ENCODE data around the gene LIPK.
"Not testable (repeated sequence)": the region's sequence is repeated elsewhere in the genome, so short reads cannot be mapped to it uniquely, and the experiment has no call there.

LIPK gene

DNA sequence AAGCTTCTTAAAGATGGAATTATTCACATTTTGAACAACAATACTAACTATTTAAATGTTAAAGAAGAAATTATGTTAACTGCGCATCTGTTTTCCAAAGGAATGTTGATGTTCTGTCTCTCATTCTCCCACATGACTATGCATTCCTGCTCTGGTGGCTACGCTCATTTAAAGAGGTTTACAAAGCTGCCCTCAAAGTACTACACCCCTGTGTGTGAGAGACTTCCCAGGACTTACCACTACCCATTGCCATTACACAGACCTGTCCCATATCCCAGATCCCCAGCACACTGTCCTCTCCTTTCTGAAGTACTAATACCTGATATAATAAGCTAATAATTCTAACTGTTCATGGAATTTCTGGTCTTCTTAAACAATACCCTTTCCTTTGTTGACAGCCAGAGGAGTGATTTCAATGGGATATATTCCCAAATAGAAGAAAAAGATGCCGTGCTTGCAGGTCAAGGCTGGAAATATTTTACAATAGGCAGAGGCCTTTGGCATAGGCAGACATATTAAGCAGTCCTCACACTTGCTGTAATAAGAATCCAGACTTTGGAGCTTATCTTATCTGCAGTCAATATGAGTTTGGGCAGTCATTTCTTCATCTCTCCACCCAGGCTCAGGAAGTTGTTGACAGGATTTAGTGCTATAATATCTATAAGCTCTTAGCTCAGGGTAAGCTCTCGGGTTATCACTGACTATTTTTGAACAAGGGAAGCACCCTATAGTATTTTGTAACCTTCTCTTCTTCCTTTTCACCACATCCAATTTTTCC, 29.6 kb upstream of the LIPK start:
- Histone ChIP-seq H3K9me3 (ENCODE audit: control insufficient read depth, low read length) (no peaks in the 10 kb centered on the region), H3K36me3 (ENCODE audit: control insufficient read depth, insufficient read depth, low read length) (no peaks in the 10 kb centered on the region), H3K4me3 (ENCODE audit: extremely low read depth, insufficient read depth, low read length, poor library complexity, severe bottlenecking) (no peak overlapping the region), H3K27ac (ENCODE audit: low read depth, low read length, severe bottlenecking) (no peak overlapping the region), H3K4me1 (ENCODE audit: control insufficient read depth, insufficient read depth, low read length, poor library complexity, severe bottlenecking) (no peaks in the 10 kb centered on the region)
- 94 to 100% methylated on average over 1 to 3 of the region's 4 CpGs for WGBS, 2 experiments (ENCODE audit: insufficient coverage in 2 of 2)

DNA sequence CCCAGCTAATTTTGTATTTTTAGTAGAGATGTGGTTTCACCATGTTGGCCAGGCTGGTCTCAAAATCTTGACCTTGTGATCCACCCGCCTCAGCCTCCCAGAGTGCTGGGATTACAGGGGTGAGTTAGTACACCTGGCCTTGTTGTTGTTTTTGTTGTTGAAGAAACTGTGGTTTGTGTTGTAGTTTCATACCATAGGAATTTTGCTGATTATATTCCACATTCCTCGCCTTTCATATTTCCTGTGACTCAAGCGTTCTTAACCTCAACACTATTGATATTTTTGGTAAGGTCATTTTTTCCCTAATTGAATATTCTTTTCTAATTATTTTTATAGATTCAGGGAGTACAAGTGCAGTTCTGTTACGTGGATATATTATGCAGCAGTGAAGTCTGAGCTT, 25.1 kb upstream of the LIPK start:
- H3K36me3 ChIP-seq (ENCODE audit: control insufficient read depth, insufficient read depth, low read length), result no peaks in the 10 kb centered on the region
- H3K4me3 ChIP-seq (ENCODE audit: extremely low read depth, insufficient read depth, low read length, poor library complexity, severe bottlenecking), result no peak overlapping the region
- WGBS, 2 experiments (ENCODE audit: insufficient coverage in 2 of 2), result no CpG with 5 or more reads among the region's 4 CpGs
- H3K9me3 ChIP-seq (ENCODE audit: control insufficient read depth, low read length), result no peaks in the 10 kb centered on the region
- no peak overlapping the region for H3K27ac ChIP-seq (ENCODE audit: low read depth, low read length, severe bottlenecking)
- no peaks in the 10 kb centered on the region for H3K4me1 ChIP-seq (ENCODE audit: control insufficient read depth, insufficient read depth, low read length, poor library complexity, severe bottlenecking)

GRCh38 chr10:88682491-88682890, 23.6 kb upstream of the LIPK start:
- Histone ChIP-seq H3K27ac (ENCODE audit: low read depth, low read length, severe bottlenecking) (no peak overlapping the region), H3K4me1 (ENCODE audit: control insufficient read depth, insufficient read depth, low read length, poor library complexity, severe bottlenecking) (no peaks in the 10 kb centered on the region), H3K36me3 (ENCODE audit: control insufficient read depth, insufficient read depth, low read length) (no peaks in the 10 kb centered on the region), H3K9me3 (ENCODE audit: control insufficient read depth, low read length) (no peaks in the 10 kb centered on the region), H3K4me3 (ENCODE audit: extremely low read depth, insufficient read depth, low read length, poor library complexity, severe bottlenecking) (no peak overlapping the region)
- WGBS, 2 experiments (ENCODE audit: insufficient coverage in 2 of 2), result 76 to 83% methylated on average over 1 to 2 of the region's 4 CpGs

DNA sequence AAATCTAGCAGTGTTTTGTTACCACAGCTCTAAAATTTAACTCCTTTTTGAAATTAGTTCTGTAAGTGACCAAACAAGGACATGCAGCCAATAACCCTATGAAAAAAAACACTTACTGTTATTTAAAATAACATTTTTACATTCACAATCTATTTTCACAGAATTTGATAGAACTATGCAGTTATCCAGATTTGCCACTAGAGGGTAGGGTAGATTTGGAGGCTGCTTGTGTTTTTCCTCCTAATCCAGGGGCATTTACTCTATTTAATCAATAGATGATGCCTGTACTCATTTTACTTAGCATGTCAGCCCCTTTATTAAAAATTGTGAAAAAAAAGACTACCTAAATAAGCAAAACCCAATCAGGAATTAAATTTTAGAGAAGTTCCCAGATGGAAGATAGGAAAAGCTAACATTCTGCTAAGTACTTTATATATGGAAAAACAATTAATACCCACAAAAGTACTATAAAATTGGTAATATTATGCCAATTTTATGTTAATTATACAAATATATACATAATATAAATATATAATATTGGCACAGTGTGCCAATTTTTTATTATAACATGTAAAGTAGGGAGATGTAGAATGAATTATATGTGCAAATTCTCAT, 18.1 kb upstream of the LIPK start:
- no peaks in the 10 kb centered on the region for H3K9me3 ChIP-seq (ENCODE audit: control insufficient read depth, low read length)
- H3K4me3 ChIP-seq (ENCODE audit: extremely low read depth, insufficient read depth, low read length, poor library complexity, severe bottlenecking), result no peak overlapping the region
- H3K36me3 ChIP-seq (ENCODE audit: control insufficient read depth, insufficient read depth, low read length), result no peaks in the 10 kb centered on the region
- H3K4me1 ChIP-seq (ENCODE audit: control insufficient read depth, insufficient read depth, low read length, poor library complexity, severe bottlenecking), result peaks cover 3% of the 10 kb centered on the region
- no peak overlapping the region for H3K27ac ChIP-seq (ENCODE audit: low read depth, low read length, severe bottlenecking)

DNA sequence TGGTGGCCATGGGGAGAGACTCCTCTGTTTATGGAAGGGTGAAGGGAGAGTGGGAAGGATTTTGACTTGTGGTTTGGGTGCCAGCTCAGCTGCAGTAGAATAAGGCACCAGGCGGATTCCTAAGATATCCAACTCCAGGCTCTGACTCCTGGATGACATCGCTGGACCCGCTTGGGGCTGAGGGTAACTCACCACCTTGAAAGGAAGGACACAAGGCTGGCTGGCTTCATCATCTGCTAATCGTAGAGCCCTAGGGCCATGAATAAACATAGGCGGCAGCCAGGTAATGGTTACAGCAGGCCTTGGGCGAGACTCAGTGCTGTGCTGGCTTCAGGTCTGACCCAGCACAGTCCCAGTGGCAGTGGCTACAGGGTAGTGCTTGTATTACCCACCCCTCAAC, 16.7 kb upstream of the LIPK start:
- Histone ChIP-seq H3K9me3 (ENCODE audit: control insufficient read depth, low read length) (no peaks in the 10 kb centered on the region), H3K4me3 (ENCODE audit: extremely low read depth, insufficient read depth, low read length, poor library complexity, severe bottlenecking) (no peak overlapping the region), H3K36me3 (ENCODE audit: control insufficient read depth, insufficient read depth, low read length) (no peaks in the 10 kb centered on the region), H3K27ac (ENCODE audit: low read depth, low read length, severe bottlenecking) (no peak overlapping the region), H3K4me1 (ENCODE audit: control insufficient read depth, insufficient read depth, low read length, poor library complexity, severe bottlenecking) (peaks cover 3% of the 10 kb centered on the region)
- WGBS, 2 experiments (ENCODE audit: insufficient coverage in 2 of 2), result 87 to 95% methylated on average over 6 of the region's 6 CpGs

DNA sequence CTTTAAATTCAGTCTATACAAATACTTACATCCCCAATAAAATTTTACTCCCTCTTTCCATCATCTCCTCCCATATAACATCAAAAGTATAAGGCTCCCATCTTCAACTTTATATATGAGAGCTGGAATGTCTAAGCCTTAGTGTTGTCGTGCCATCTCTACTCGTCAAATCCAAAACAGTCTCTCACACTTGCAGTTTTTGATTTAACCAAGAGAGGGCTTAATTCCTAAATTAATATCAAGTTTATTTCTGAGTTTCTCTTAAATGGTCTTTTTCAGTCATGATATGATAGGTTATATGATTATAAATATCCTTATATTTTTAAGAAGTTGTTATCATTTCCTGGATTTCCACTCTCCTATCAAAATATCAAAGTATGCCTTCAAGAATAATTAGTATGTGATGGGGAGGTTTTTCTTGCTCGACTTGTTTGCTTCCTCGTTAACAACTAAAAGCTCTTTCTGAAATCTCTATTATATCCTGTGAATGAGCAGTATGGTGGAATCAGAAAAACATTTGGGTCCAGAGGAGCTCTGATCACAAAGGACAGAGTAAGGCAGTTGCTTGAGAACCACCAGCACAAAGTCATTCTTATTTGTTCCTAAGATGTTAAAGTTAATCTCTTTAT, 12.5 kb upstream of the LIPK start:
- H3K9me3 ChIP-seq (ENCODE audit: control insufficient read depth, low read length), result no peaks in the 10 kb centered on the region
- H3K36me3 ChIP-seq (ENCODE audit: control insufficient read depth, insufficient read depth, low read length), result no peaks in the 10 kb centered on the region
- no CpG with 5 or more reads among the region's 4 CpGs for WGBS, 2 experiments (ENCODE audit: insufficient coverage in 2 of 2)
- H3K4me3 ChIP-seq (ENCODE audit: extremely low read depth, insufficient read depth, low read length, poor library complexity, severe bottlenecking), result no peak overlapping the region
- H3K27ac ChIP-seq (ENCODE audit: low read depth, low read length, severe bottlenecking), result no peak overlapping the region
- peaks cover 3% of the 10 kb centered on the region for H3K4me1 ChIP-seq (ENCODE audit: control insufficient read depth, insufficient read depth, low read length, poor library complexity, severe bottlenecking)

- Histone ChIP-seq H3K9me3 (ENCODE audit: control insufficient read depth, low read length) (no peaks in the 10 kb centered on the region), H3K4me3 (ENCODE audit: extremely low read depth, insufficient read depth, low read length, poor library complexity, severe bottlenecking) (no peak overlapping the region)
- 0% methylated on average over 1 of the region's 4 CpGs; no CpG with 5 or more reads in 1 of the 2 experiments for WGBS, 2 experiments (ENCODE audit: insufficient coverage in 2 of 2)
These were observed 3.0 kb upstream of the LIPK start for GRCh38 chr10:88702848-88703597.

DNA sequence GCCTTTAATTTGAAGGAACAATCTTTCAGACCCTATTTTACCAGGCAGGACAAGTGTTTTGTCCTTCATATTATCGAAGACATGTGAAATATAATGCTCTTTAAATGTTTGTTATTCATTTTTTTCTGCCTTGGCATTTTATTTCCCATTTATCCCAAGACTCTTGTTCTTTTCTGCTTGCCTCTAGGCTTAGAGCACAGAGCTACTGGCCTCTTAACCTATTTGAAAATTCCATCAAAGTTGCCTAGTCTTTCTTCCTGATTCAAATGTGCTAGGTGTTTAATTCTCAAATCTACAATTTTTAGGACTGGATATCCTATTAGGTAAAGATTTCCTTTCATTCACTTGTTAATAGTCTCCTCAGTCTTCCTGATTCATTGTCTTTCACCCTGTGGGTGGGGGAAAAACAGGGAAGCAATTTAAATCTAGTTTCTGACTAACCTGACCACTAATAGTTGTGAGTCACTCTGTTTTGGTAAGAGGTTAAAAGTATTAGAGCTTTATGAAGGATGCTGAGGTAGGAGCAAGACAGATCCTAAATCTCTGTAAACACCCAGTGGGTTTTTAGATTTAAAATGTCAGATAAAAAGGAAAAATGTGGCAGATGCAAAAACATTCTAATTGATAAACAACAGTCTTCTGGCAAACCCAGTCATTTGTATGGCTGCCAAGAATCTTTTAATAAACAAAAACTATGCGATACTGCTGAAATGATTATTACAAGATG, 1.5 kb downstream of the LIPK start:
- no CpG with 5 or more reads among the region's 2 CpGs for WGBS, 2 experiments (ENCODE audit: insufficient coverage in 2 of 2)
- peaks cover 7% of the 10 kb centered on the region for H3K4me1 ChIP-seq (ENCODE audit: control insufficient read depth, insufficient read depth, low read length, poor library complexity, severe bottlenecking)
- no peak overlapping the region for H3K4me3 ChIP-seq (ENCODE audit: extremely low read depth, insufficient read depth, low read length, poor library complexity, severe bottlenecking)
- no peaks in the 10 kb centered on the region for H3K9me3 ChIP-seq (ENCODE audit: control insufficient read depth, low read length)
- no peak overlapping the region for H3K27ac ChIP-seq (ENCODE audit: low read depth, low read length, severe bottlenecking)
- no peaks in the 10 kb centered on the region for H3K36me3 ChIP-seq (ENCODE audit: control insufficient read depth, insufficient read depth, low read length)

More at GRCh38 chr10:88702848-88703597, 3.0 kb upstream of the LIPK start:
- peaks cover 7% of the 10 kb centered on the region for H3K4me1 ChIP-seq (ENCODE audit: control insufficient read depth, insufficient read depth, low read length, poor library complexity, severe bottlenecking)
- H3K36me3 ChIP-seq (ENCODE audit: control insufficient read depth, insufficient read depth, low read length), result no peaks in the 10 kb centered on the region
- no peak overlapping the region for H3K27ac ChIP-seq (ENCODE audit: low read depth, low read length, severe bottlenecking)

DNA sequence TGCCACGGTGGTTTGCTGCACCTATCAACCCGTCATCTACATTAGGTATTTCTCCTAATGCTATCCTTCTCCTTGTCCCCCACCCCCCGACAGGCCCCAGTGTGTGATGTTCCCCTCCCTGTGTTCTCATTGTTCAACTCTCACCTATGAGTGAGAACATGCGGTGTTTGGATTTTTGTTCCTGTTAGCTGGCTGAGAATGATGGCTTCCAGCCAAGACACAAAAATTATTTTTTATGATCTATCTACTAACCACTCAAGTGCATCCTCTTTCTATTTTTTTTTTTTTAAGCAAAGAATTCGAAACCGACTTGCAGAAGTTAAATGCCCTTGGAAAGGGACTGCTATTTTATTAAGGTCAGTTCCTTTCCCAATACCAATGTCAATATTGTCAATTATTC, 3.3 kb downstream of the LIPK start:
- not testable (repeated sequence) for H3K36me3 ChIP-seq (ENCODE audit: control insufficient read depth, insufficient read depth, low read length); H3K4me3 ChIP-seq (ENCODE audit: extremely low read depth, insufficient read depth, low read length, poor library complexity, severe bottlenecking); H3K27ac ChIP-seq (ENCODE audit: low read depth, low read length, severe bottlenecking); H3K9me3 ChIP-seq (ENCODE audit: control insufficient read depth, low read length); H3K4me1 ChIP-seq (ENCODE audit: control insufficient read depth, insufficient read depth, low read length, poor library complexity, severe bottlenecking)
- 50% methylated on average over 3 of the region's 6 CpGs; no CpG with 5 or more reads in 1 of the 2 experiments for WGBS, 2 experiments (ENCODE audit: insufficient coverage in 2 of 2)

GRCh38 chr10:88715517-88715916, 9.5 kb downstream of the LIPK start:
- H3K27ac ChIP-seq (ENCODE audit: low read depth, low read length, severe bottlenecking), result no peak overlapping the region
- no CpG with 5 or more reads among the region's 1 CpG for WGBS, 2 experiments (ENCODE audit: insufficient coverage in 2 of 2)

More at GRCh38 chr10:88715517-88715916, 9.5 kb downstream of the LIPK start:
- no peaks in the 10 kb centered on the region for H3K36me3 ChIP-seq (ENCODE audit: control insufficient read depth, insufficient read depth, low read length)
- H3K9me3 ChIP-seq (ENCODE audit: control insufficient read depth, low read length), result no peaks in the 10 kb centered on the region
- no peak overlapping the region for H3K4me3 ChIP-seq (ENCODE audit: extremely low read depth, insufficient read depth, low read length, poor library complexity, severe bottlenecking)
- H3K4me1 ChIP-seq (ENCODE audit: control insufficient read depth, insufficient read depth, low read length, poor library complexity, severe bottlenecking), result no peaks in the 10 kb centered on the region

Data from mesodermal cell (in vitro differentiated cells).